22Rv1 (cell line): Measurements from ENCODE around the gene RASGEF1B.

ENCODE experiments used
- H3K27ac ChIP-seq: fragments of 450-650 bp; 2 replicates; pipeline ENCODE4 v1.5.1; 2017
- CTCF ChIP-seq: fragments of 450-650 bp; IDR thresholded peaks from 2 replicates; pipeline ENCODE4 v1.5.1; 2017; ENCODE audit warnings: mild to moderate bottlenecking
- ZFX ChIP-seq: fragments of 450-650 bp; IDR thresholded peaks from 2 replicates; pipeline ENCODE4 v1.6.1; 2017; ENCODE audit warnings: antibody characterized with exemption, borderline replicate concordance

RASGEF1B gene

GRCh38 chr4:81389720-81390119 is 82.0 kb downstream of the RASGEF1B start:
- no peak for TF ChIP-seq CTCF
- TF ChIP-seq ZFX, result no peak
- H3K27ac ChIP-seq, result no peak overlapping the region

GRCh38 chr4:81380437-81380836 is 91.3 kb downstream of the RASGEF1B start:
- no peak overlapping the region for H3K27ac ChIP-seq
- no peak for TF ChIP-seq CTCF
- no peak for TF ChIP-seq ZFX

- no peak overlapping the region for H3K27ac ChIP-seq
- TF ChIP-seq ZFX (no peak), CTCF (no peak)
Measured at GRCh38 chr4:81378386-81378785, 93.3 kb downstream of the RASGEF1B start.

GRCh38 chr4:81377191-81377590 is 94.5 kb downstream of the RASGEF1B start:
- H3K27ac ChIP-seq, result no peak overlapping the region
- TF ChIP-seq ZFX (no peak), CTCF (no peak)

- no peak overlapping the region for H3K27ac ChIP-seq
- TF ChIP-seq ZFX, result no peak
- TF ChIP-seq CTCF, result no peak
Measured at GRCh38 chr4:81376720-81377119, 95.0 kb downstream of the RASGEF1B start.
